ENCODE results near the gene ITGB2.

- TF ChIP-seq CTCF (IDR thresholded peaks at IDR 0.05) (no peak), POLR2A (IDR thresholded peaks at IDR 0.05) (no peak)
Measured at GRCh38 chr21:44866780-44867179, 53.9 kb downstream of the ITGB2 start.
